Hematopoietic multipotent progenitor cell treated with erythropoietin and hydrocortisone succinate and interleukin-3 and kit ligand, for 8 days (in vitro differentiated cells): ENCODE results near the gene TBC1D10A.
A peak's percentile ranks its signal among the peaks of the same experiment; 100 is the strongest.

ENCODE experiments used
- DNase-seq: peaks from one replicate; pipeline ENCODE4 v3.0.0-alpha.2; 2015

Gene TBC1D10A

GRCh38 chr22:30297276-30297990 lies 29.3 kb downstream of the TBC1D10A start:
- no peak for DNase-seq

- DNase-seq, result no peak
These were observed 29.9 kb downstream of the TBC1D10A start for GRCh38 chr22:30296833-30297232.

GRCh38 chr22:30296324-30296723 lies 30.4 kb downstream of the TBC1D10A start:
- DNase-seq, result no peak

GRCh38 chr22:30295576-30295975 lies 31.2 kb downstream of the TBC1D10A start:
- no peak for DNase-seq

GRCh38 chr22:30294830-30295229 lies 31.9 kb downstream of the TBC1D10A start:
- DNase-seq, result no peak

GRCh38 chr22:30294066-30294465 lies 32.7 kb downstream of the TBC1D10A start:
- DNase-seq, result no peak

- DNase-seq, result no peak
These were observed 33.7 kb downstream of the TBC1D10A start for GRCh38 chr22:30293026-30293425.

GRCh38 chr22:30292069-30292970 lies 34.4 kb downstream of the TBC1D10A start:
- DNase-seq, result no peak

- no peak for DNase-seq
These were observed 35.5 kb downstream of the TBC1D10A start for GRCh38 chr22:30291058-30291892.

- no peak for DNase-seq
These were observed 36.2 kb downstream of the TBC1D10A start for GRCh38 chr22:30290342-30291057.

- no peak for DNase-seq
These were observed 36.8 kb downstream of the TBC1D10A start for GRCh38 chr22:30289980-30290313.

GRCh38 chr22:30289141-30289979 lies 37.4 kb downstream of the TBC1D10A start, which contains the start of gene CASTOR1:
Gene CASTOR1, minus strand, starts transcription at chr22:30289505. Its CDS starts 8 bp downstream, at chr22:30289497.
- peak; percentile 98 for DNase-seq

- no peak for DNase-seq
These were observed 38.2 kb downstream of the TBC1D10A start for GRCh38 chr22:30288419-30289140.

GRCh38 chr22:30287648-30288418 lies 38.9 kb downstream of the TBC1D10A start:
- peak; percentile 92 for DNase-seq

GRCh38 chr22:30286813-30287647 lies 39.7 kb downstream of the TBC1D10A start:
- peak; percentile 79 for DNase-seq

GRCh38 chr22:30286331-30286730 lies 40.4 kb downstream of the TBC1D10A start:
- no peak for DNase-seq

GRCh38 chr22:30285846-30286200 lies 40.9 kb downstream of the TBC1D10A start:
- no peak for DNase-seq

- DNase-seq, result no peak
These were observed 41.4 kb downstream of the TBC1D10A start for GRCh38 chr22:30285176-30285845.

GRCh38 chr22:30284666-30285065 lies 42.1 kb downstream of the TBC1D10A start:
- no peak for DNase-seq
